Spinal cord (tissue), 10 donors: ENCODE data around the gene TMC8. TPM values are rescaled to one million over a fixed set of nuclear protein-coding genes. Genes with fewer than 3 reads are reported as not detected.

Experiments
- DNase-seq, 6 donors: peaks; one replicate each; pipeline versions ENCODE4 v3.0.0 to v3.0.0-alpha.2; 2013 to 2015; ENCODE audit warnings: low spot score in 6 of 6, low read depth in 4 of 6
- H3K27ac ChIP-seq: one replicate; pipeline ENCODE4 v1.5.1; 2013; ENCODE audit warnings: low read depth, low read length, control low read depth
- H3K27me3 ChIP-seq: one replicate; pipeline ENCODE4 v1.6.1; 2013; ENCODE audit warnings: low read length; ENCODE audit not compliant: control insufficient read depth, insufficient read depth
- H3K36me3 ChIP-seq: one replicate; pipeline ENCODE4 v1.6.1; 2013; ENCODE audit warnings: low read length; ENCODE audit not compliant: control insufficient read depth, insufficient read depth
- H3K4me1 ChIP-seq: one replicate; pipeline ENCODE4 v1.6.1; 2013; ENCODE audit warnings: low read length; ENCODE audit not compliant: control insufficient read depth, insufficient read depth
- H3K4me3 ChIP-seq: one replicate; pipeline ENCODE4 v1.5.1; 2013; ENCODE audit warnings: low read depth, low read length, control low read depth
- H3K9me3 ChIP-seq: one replicate; pipeline ENCODE4 v1.6.1; 2013; ENCODE audit warnings: low read length; ENCODE audit not compliant: control insufficient read depth, insufficient read depth
- WGBS: methylation state at CpG from one replicate; pipeline ENCODE4 v1.1.5; 2013; ENCODE audit warnings: missing lambda C conversion rate; ENCODE audit not compliant: insufficient coverage; 5-methylcytosine and 5-hydroxymethylcytosine counted together
- polyA plus RNA-seq, 2 donors: library from polyadenylated mRNA; unstranded; fragments of 120-200 nt; gene quantifications; one replicate each; pipeline ENCODE4 v1.2.1, GENCODE V29; 2013; ENCODE audit not compliant: insufficient read length in 2 of 2
- total RNA-seq, 2 donors: library from RNA; depleted of rRNA in 1 of 2; stranded (reverse); fragments of 120-200 nt in 1 of 2; fragments of >200 nt in 1 of 2; gene quantifications; one replicate each; pipeline versions ENCODE4 v1.2.3 to v1.2.4, GENCODE V29; 2013 to 2014
- donor health status: healthy.

TMC8 gene
- total and polyA plus RNA-seq, 4 donors: 2.0 to 6.0 (median 3.9) TPM

- Histone ChIP-seq H3K4me1 (peaks cover 30% of the 10 kb centered on the region), H3K9me3 (no peaks in the 10 kb centered on the region), H3K4me3 (peak within 1 kb of the TSS; percentile 65), H3K27ac (peak within 1 kb of the TSS; percentile 64), H3K27me3 (no peaks in the 10 kb centered on the region), H3K36me3 (peaks cover 12% of the 10 kb centered on the region)
- peak; percentile 63 to 97 (median 84) for DNase-seq
- WGBS: under 1% methylated on average over 51 of the region's 57 CpGs
Observed at GRCh38 chr17:78186692-78187595, 56.4 kb downstream of the TMC8 start, which contains the start of the genes AFMID and TK1. AFMID (plus strand) TSS chr17:78187362; CDS start chr17:78187371, 9 bp downstream. TK1 (minus strand) TSS chr17:78187052; CDS start chr17:78186994, 58 bp downstream.

Other genes starting within 250 kb of the TMC8 start
- 10 to 100 TPM; 21.5 to 22.3 TPM for gene TNRC6C, start 172.1 kb upstream of the TMC8 start, total RNA-seq
- gene TNRC6C, start 172.1 kb upstream of the TMC8 start, polyA plus RNA-seq: 10 to 100 TPM; 30.3 to 31.8 TPM
- gene TMC6, start 2.0 kb upstream of the TMC8 start, total RNA-seq: 10 to 100 TPM; 15.2 to 33.4 TPM
- gene TMC6, start 2.0 kb upstream of the TMC8 start, polyA plus RNA-seq: 10 to 100 TPM; 19.9 to 29.7 TPM
- 1 to 10 TPM; 1.5 to 1.8 TPM for gene C17orf99, start 15.6 kb downstream of the TMC8 start, total RNA-seq
- gene C17orf99, start 15.6 kb downstream of the TMC8 start, polyA plus RNA-seq: under 1 TPM; 0.51 to 0.54 TPM
- gene SYNGR2, start 37.8 kb downstream of the TMC8 start, total RNA-seq: 10 to 100 TPM; 16.7 to 21.9 TPM
- gene SYNGR2, start 37.8 kb downstream of the TMC8 start, polyA plus RNA-seq: 10 to 100 TPM; 22.0 to 33.6 TPM
- gene TK1, start 56.3 kb downstream of the TMC8 start, total RNA-seq: 10 to 100 TPM; 11.0 to 13.7 TPM
- 10 to 100 TPM; 11.8 to 13.8 TPM for gene TK1, start 56.3 kb downstream of the TMC8 start, polyA plus RNA-seq
- gene AFMID, start 56.6 kb downstream of the TMC8 start, total RNA-seq: 10 to 100 TPM; 29.8 to 33.3 TPM
- gene AFMID, start 56.6 kb downstream of the TMC8 start, polyA plus RNA-seq: 10 to 100 TPM; 19.9 to 29.3 TPM
- 10 to 100 TPM; 13.2 to 18.9 TPM for gene BIRC5, start 83.5 kb downstream of the TMC8 start, total RNA-seq
- gene BIRC5, start 83.5 kb downstream of the TMC8 start, polyA plus RNA-seq: 10 to 100 TPM; 18.4 to 23.0 TPM
- gene TMEM235, start 100.9 kb downstream of the TMC8 start, total RNA-seq: 1 to 10 TPM; 1.2 to 2.3 TPM
- gene TMEM235, start 100.9 kb downstream of the TMC8 start, polyA plus RNA-seq: 1 to 10 TPM; 1.7 to 2.0 TPM
- gene SOCS3, start 229.3 kb downstream of the TMC8 start, total RNA-seq: 10 to 100 TPM; 14.2 to 70.3 TPM
- 1 to 10 TPM; 5.6 to 9.5 TPM for gene SOCS3, start 229.3 kb downstream of the TMC8 start, polyA plus RNA-seq
- 10 to 100 TPM; 33.4 to 38.7 TPM for gene PGS1, start 247.9 kb downstream of the TMC8 start, total RNA-seq
- 10 to 100 TPM; 42.6 to 51.1 TPM for gene PGS1, start 247.9 kb downstream of the TMC8 start, polyA plus RNA-seq